Measurements from ENCODE around the gene CPXM2.
A peak's percentile ranks its signal among the peaks of the same experiment; 100 is the strongest.

The CPXM2 gene

GRCh38 chr10:123882681-123883445 lies 8.7 kb downstream of the CPXM2 start:
- no peak for DNase-seq (ENCODE audit: low read depth, low spot score)
- H3K4me3 ChIP-seq (ENCODE audit: low read length) = no peak overlapping the region

- DNase-seq (ENCODE audit: low read depth, low spot score) = no peak
Observed at GRCh38 chr10:123882177-123882576, 9.4 kb downstream of the CPXM2 start.

GRCh38 chr10:123879606-123880257 lies 11.9 kb downstream of the CPXM2 start:
- no peak overlapping the region for H3K4me3 ChIP-seq (ENCODE audit: low read length)
- no peak for DNase-seq (ENCODE audit: low read depth, low spot score)

More at GRCh38 chr10:123882177-123882576, 9.4 kb downstream of the CPXM2 start:
- no peak overlapping the region for H3K4me3 ChIP-seq (ENCODE audit: low read length)

GRCh38 chr10:123878666-123879303 lies 12.8 kb downstream of the CPXM2 start:
- no peak for DNase-seq (ENCODE audit: low read depth, low spot score)
- no peak overlapping the region for H3K4me3 ChIP-seq (ENCODE audit: low read length)

- no peak overlapping the region for H3K4me3 ChIP-seq (ENCODE audit: low read length)
Observed at GRCh38 chr10:123870260-123870659, 21.3 kb downstream of the CPXM2 start.

GRCh38 chr10:123869020-123869414 lies 22.6 kb downstream of the CPXM2 start:
- no peak for DNase-seq (ENCODE audit: low read depth, low spot score)

More at GRCh38 chr10:123870260-123870659, 21.3 kb downstream of the CPXM2 start:
- DNase-seq (ENCODE audit: low read depth, low spot score) = no peak

GRCh38 chr10:123868038-123869019 lies 23.3 kb downstream of the CPXM2 start:
- no peak for DNase-seq (ENCODE audit: low read depth, low spot score)

More at GRCh38 chr10:123869020-123869414, 22.6 kb downstream of the CPXM2 start:
- H3K4me3 ChIP-seq (ENCODE audit: low read length) = no peak overlapping the region

GRCh38 chr10:123865880-123866279 lies 25.7 kb downstream of the CPXM2 start:
- H3K4me3 ChIP-seq (ENCODE audit: low read length) = no peak overlapping the region
- DNase-seq (ENCODE audit: low read depth, low spot score) = no peak

More at GRCh38 chr10:123868038-123869019, 23.3 kb downstream of the CPXM2 start:
- no peak overlapping the region for H3K4me3 ChIP-seq (ENCODE audit: low read length)

GRCh38 chr10:123865350-123865749 lies 26.3 kb downstream of the CPXM2 start:
- H3K4me3 ChIP-seq (ENCODE audit: low read length) = no peak overlapping the region
- DNase-seq (ENCODE audit: low read depth, low spot score) = no peak

- no peak overlapping the region for H3K4me3 ChIP-seq (ENCODE audit: low read length)
- DNase-seq (ENCODE audit: low read depth, low spot score) = no peak
Observed at GRCh38 chr10:123864923-123865322, 26.7 kb downstream of the CPXM2 start.

GRCh38 chr10:123863721-123864482 lies 27.7 kb downstream of the CPXM2 start:
- no peak overlapping the region for H3K4me3 ChIP-seq (ENCODE audit: low read length)
- no peak for DNase-seq (ENCODE audit: low read depth, low spot score)

- DNase-seq (ENCODE audit: low read depth, low spot score) = no peak
- H3K4me3 ChIP-seq (ENCODE audit: low read length) = no peak overlapping the region
Observed at GRCh38 chr10:123863183-123863575, 28.4 kb downstream of the CPXM2 start.

- H3K4me3 ChIP-seq (ENCODE audit: low read length) = no peak overlapping the region
- DNase-seq (ENCODE audit: low read depth, low spot score) = no peak
Observed at GRCh38 chr10:123862421-123863182, 29.0 kb downstream of the CPXM2 start.

- no peak for DNase-seq (ENCODE audit: low read depth, low spot score)
- H3K4me3 ChIP-seq (ENCODE audit: low read length) = no peak overlapping the region
Observed at GRCh38 chr10:123860856-123861255, 30.8 kb downstream of the CPXM2 start.

- H3K4me3 ChIP-seq (ENCODE audit: low read length) = no peak overlapping the region
- DNase-seq (ENCODE audit: low read depth, low spot score) = no peak
Observed at GRCh38 chr10:123860209-123860608, 31.4 kb downstream of the CPXM2 start.

- H3K4me3 ChIP-seq (ENCODE audit: low read length) = no peak overlapping the region
- no peak for DNase-seq (ENCODE audit: low read depth, low spot score)
Observed at GRCh38 chr10:123859653-123860050, 32.0 kb downstream of the CPXM2 start.

- DNase-seq (ENCODE audit: low read depth, low spot score) = peak; percentile 56
- H3K4me3 ChIP-seq (ENCODE audit: low read length) = no peak overlapping the region
Observed at GRCh38 chr10:123858907-123859652, 32.5 kb downstream of the CPXM2 start.
